HG03565 (cell line): Measurements from ENCODE around the gene TEX54.
"Not testable (repeated sequence)": the region's sequence is repeated elsewhere in the genome, so short reads cannot be mapped to it uniquely, and the experiment has no call there.

Source experiments
- ATAC-seq: cut with Tn5 transposase; IDR thresholded peaks from one replicate; pipeline ENCODE4 v1.9.1; 2021; ENCODE audit warnings: mild to moderate bottlenecking, moderate library complexity; ENCODE audit not compliant: unreplicated experiment

TEX54 gene

DNA sequence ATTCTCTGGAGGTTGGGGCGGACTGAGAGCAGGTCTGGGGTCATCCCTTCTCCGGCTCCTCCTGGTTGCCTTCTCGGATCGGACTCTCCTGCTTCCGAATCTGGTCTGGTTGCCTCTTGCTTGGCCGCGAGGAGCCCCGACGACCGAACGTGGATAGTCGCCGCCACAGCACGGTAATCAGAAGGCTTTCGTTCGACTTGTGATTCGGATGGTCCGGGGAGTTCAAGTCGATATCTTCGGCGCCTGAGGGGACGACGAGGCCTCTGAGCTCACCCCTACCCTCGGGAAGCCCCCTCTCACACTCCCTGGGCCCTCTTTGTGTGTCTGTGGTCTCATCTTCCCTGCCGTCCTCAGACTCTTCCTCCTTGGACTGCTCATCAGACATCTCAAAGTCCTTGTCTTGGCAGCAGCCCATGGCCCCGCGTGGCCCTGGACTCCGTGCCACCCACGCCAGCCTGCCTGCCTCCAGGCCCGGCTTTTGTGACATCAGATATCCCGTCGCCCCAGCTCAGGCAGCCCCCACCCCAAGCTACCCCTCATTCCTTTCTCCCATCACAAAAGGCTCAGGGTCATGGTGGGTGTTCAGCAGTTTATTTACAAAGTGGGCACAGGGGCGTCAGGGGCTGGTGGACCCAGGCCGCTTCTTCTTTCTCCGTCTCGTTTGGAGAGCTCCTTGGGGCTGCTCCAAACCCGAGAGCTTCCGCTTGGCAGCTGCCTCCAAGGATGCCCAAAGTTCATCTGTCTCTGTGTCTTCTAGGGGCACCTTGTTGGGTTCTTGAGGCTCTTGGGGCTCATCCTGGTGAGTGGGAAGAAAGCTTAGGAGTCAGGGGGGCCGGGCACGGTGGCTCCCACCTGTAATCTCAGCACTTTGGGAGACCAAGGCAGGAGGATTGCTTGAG is at the start of gene TEX54:
TEX54 (minus strand) TSS at position 506 of the 899 bp plus-strand sequence.
- ATAC-seq: peak; percentile 1

DNA sequence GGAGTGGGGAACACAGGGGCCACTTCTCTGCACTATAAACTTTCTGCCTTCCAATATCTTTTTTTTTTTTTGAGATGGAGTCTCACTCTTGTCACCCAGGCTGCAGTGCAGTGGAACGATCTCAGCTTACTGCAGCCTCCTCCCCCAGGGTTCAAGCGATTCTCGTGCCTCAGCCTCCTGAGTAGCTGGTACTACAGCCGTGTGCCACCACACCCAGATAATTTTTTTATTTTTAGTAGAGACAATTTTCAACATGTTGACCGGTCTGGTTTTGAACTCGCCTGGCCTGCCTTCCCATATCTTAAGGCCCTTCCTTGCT is 49.7 kb upstream of the TEX54 start:
- ATAC-seq: no peak

DNA sequence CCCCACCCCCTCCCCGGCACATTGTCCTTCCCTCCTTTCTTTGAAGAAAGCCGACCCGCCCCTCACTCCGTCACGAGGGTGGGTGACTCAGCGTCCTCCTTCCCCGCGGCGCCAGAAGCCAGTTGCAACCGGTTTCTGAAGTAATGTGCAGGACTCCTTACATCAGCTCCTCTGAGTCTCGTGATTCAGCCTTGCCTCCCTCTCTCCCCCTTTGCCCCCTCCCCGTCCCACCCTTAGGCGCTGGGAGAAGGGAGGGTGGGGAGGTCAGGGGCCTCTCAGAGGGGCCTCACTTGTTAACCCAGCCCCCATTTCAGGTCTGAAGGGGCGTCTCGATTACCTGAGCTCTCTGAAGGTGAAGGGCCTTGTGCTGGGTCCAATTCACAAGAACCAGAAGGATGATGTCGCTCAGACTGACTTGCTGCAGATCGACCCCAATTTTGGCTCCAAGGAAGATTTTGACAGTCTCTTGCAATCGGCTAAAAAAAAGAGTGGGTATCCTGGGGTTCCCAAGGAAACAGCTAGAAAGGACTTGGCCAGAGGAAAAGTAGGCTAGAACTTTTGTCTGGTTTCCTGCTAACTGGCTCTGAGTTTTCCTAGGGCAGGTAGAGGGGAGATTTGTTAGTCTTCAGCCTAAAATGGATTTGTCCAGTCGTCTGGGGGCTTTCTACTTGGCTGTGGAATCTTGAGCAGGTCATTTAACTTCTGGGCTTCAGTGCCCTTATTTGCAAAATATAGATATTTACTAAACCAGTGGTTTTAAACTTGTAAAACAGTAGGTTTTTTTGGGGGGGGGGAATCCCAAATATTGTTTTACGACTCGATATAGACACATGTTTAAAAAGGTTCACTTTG is 49.2 kb upstream of the TEX54 start:
- peak; percentile 30 for ATAC-seq

- ATAC-seq: peak; percentile 53
Observed at GRCh38 chr11:62880803-62881578, 48.4 kb upstream of the TEX54 start, which contains the start of gene SLC3A2. SLC3A2 (plus strand) TSS chr11:62880896; CDS start chr11:62881024, 128 bp downstream.

DNA sequence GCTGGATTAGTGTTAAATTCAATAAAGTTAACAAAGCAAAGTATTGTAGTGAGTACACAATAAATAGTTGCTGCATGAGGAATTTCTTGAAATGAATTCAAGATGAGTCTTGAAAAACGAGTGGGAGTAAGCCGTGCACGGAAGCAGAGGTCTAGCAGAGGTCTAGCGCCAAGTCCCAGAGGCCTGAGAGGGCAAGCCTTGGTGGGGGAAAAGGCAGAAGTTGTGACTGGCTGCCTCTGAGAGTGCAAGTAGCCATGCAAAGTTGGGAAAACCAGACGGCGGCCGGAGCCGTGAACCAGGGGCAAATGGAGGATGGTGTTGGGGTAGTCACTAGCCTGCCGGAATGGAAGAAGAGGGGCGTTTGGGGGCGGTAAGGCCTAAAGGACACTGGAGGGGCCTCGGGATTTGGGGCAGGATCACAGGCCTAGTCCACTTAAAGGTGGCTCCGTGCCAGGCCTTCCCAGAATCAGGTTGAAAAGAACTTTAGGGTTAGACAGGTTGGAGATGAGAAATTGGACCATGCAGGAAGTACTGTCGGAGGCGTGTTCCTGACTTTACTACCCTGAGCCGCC is 47.7 kb upstream of the TEX54 start:
- no peak for ATAC-seq

DNA sequence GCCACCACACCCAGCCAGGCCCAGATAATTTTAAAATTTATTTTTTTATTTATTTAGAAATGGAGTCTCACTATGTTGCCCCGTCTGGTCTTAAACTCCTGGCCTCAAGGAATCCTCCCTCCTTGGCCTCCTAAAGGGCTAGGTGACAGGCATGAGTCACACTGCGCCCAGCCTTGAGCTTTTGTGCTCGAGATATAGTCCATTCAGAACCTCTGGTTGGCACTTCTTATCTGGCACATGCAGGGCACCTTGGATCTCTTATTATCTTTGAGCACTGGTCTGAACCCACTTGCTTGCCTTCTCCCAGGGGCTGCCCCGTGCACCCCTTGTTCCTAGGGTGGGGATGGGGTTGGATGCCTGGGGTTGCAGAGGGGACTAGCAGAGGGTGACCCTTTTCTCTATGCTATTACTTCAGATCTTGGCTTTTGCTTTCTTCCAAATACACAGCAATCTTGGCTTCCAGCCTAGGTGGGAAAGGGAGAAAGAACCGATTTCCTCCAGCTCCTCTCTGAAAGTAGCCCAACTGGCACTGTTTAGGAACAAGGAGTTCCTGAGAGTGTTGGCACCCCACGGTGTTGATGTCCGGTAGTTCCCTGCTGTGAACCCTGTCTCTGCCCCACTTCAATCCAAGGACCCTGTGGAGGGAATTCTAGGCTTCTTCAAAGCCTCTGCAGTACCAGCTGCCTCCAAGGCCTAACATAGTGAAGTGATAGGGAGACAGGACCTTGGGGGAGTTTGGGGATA is 46.8 kb upstream of the TEX54 start:
- ATAC-seq: no peak

DNA sequence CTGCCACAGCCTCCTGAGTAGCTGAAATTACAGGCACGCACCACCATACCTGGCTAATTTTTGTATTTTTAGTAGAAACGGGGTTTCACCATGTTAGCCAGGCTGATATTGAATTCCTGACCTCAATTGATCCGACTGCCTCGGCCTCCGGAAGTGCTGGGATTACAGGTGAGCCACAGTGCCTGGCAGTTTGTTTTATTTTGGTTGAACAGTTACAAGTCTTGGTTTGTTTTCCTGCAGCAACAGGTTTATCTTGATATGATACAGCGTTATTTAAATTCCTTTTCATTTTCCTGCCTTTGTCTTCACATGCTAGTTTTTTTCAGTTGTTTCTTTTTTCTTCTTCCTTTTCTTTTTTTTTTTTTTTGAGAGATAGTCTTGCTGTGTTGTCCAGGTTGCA is 44.1 kb upstream of the TEX54 start:
- no peak for ATAC-seq

DNA sequence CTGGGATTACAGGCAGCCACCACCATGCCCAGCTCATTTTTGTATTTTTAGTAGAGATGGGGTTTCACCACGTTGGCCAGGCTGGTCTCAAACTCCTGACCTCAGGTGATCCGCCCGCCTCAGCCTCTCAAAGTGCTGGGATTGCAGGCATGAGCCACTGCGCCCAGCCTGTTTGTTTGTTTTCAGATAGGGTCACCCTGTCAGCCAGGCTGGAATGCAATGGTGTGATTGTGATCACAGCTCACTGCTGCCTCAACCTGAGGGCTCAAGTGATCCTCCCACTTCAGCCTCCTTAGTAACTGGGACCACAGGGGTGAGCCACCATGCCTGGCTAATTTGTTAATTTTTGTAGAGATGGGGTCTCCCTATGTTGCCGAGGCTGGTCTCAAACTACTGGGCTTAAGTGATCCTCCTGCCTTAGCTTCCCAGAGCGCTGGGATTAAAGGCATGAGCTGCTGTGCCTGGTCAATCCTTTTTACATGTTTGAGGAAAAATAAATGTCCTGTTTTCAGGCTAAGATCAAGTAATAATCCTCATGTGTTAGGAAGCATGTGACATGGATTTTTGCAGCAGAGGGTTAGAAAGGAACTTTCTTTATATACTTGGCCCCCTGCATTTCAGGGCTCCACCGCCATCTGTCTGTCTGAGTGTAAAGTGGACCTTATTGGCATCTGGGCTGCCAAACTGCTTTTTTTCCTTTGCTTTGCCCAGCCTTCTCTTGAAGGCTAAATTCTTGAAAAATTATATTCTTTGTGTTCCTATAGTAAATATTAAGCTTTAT is 43.2 kb upstream of the TEX54 start:
- no peak for ATAC-seq

GRCh38 chr11:62874851-62875250 is 42.2 kb upstream of the TEX54 start:
- no peak for ATAC-seq

- ATAC-seq: no peak
Observed at GRCh38 chr11:62865635-62866034, 33.0 kb upstream of the TEX54 start.

DNA sequence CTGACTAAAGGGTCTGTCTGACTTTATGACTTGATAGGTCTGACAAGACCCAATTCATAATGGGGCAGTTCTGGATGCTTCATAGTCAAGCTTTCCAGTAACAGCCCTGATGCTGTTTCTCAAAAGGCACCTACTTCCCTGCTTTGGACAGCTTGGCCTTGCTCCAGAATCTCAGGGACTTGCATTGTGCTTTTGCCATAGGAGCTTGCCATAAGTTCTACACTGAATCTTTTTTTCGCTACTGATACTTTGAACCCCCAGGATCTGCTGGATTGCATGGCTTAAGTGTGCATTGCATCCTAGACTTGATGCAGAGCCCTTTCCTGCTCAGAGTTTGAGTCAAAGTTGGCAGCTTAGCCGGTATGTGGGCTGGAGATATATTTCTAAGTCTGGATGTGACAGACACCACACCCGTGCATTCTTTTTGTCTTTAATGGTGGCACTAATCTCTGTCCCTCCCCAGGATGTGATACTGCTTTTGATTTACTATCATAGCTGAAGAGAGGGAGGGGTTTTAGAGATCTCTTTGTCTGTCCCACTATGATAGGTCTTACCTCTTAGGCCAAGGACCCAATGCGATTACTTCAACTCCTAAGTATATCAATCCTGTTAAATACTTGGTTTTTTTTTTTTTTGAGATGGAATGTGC is 31.2 kb upstream of the TEX54 start:
- no peak for ATAC-seq

- ATAC-seq: not testable (repeated sequence)
Observed at GRCh38 chr11:62861564-62862192, 29.0 kb upstream of the TEX54 start.

- ATAC-seq: no peak
Observed at GRCh38 chr11:62860835-62861563, 28.4 kb upstream of the TEX54 start.

DNA sequence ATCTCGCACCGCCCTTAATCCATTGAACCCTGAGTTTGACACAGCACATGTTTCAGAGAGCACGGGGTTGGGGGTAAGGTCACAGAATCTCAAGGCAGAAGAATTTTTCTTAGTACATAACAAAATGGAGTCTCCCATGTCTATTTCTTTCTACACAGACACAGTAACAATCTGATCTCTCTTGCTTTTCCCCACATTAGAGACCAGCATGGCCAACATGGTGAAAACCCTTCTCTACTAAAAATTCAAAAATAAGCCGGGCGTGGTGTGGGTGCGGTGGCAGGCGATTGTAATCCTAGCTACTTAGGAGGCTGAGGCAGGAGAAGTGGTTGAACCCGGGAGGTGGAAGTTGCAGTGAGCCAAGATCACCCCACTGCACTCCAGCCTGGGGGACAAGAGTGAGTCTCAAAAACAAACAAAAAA is 26.7 kb upstream of the TEX54 start:
- not testable (repeated sequence) for ATAC-seq

- no peak for ATAC-seq
Observed at GRCh38 chr11:62858201-62858600, 25.6 kb upstream of the TEX54 start.

DNA sequence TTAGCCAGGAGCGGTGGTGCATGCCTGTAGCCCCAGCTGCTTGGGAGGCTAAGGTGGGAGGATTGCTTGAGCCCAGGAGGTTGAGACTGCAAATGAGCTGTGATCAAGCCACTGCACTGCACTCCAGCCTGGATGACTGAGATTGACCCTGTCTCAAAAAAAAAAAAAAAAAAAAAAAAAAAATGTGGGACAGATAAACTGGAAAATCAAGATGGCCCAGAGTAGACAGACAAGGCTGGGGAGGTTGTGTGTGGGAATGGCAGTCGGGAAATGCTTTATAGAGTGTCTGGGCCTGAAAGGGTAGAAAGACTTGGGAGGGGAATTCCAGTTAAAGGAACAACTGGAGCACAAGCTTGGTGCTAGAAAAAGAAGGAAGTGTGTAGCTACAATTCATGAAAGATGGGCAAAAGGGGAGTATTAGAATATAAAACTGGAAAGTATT is 24.9 kb upstream of the TEX54 start:
- no peak for ATAC-seq

- ATAC-seq: no peak
Observed at GRCh38 chr11:62856333-62856895, 23.8 kb upstream of the TEX54 start.
